ENCODE results near the gene NIPBL. TPM values are rescaled to one million over a fixed set of nuclear protein-coding genes. Genes with fewer than 3 reads are reported as not detected.
A peak's percentile ranks its signal among the peaks of the same experiment; 100 is the strongest.

Gene NIPBL
- total and polyA plus RNA-seq, 2 of the 8 experiments (the other 6 are each of a cell fraction or from before 2014, with no cell fraction given): 21.1 to 53.5 TPM

DNA sequence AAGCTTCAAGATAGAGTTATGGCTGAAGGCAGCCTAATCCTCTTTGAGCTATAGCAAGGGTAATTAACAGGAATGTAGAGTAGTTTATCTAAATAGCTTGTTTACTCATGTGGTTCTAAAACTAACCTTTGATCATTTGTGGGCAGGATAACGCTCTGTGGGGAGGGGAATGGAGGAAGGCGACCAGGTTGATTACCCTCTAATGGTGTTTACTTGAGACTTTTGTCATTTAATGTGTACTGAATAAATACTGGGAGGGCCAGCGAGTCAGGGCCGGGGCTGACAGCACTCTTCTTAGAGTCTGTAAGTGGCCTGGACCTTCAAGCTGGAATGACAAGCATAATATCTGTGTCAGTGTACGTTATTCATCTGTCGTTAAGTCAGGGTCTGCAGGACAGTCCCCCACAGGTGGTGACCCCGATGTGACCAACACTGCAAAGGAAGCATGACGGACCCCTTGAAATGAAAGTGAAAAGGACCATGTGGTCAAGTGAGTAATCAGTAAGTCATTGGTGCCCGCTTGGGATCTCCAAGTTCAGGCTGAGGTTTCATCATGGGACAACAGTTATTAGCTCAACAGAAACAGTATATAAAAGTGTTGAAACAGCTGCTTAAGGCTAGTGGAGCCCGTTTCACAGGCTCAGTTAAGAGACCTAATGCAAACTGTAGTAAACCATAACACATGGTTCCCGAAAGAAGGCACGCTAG is 210.1 kb downstream of the NIPBL start:
- TF ChIP-seq GABPA (IDR thresholded peaks at IDR 0.05; ENCODE audit: borderline replicate concordance, insufficient read depth, low read length) (no peak), POU5F1 (IDR thresholded peaks at IDR 0.05; ENCODE audit: low read depth, low read length) (no peak), NANOG (IDR thresholded peaks at IDR 0.05; ENCODE audit: insufficient read depth, low read depth, low read length, poor library complexity, severe bottlenecking) (peak; percentile 81)
- no peak overlapping the region for H3K4ac ChIP-seq (replicated peaks; ENCODE audit: insufficient read length, low read depth, low read length)
- no peak overlapping the region for H2AFZ ChIP-seq (ENCODE audit: low read length)
- H4K91ac ChIP-seq (replicated peaks; ENCODE audit: insufficient read length, low read length): no peak overlapping the region
- H3K27me3 ChIP-seq (replicated peaks in 1 of 4; ENCODE audit: control insufficient read depth in 3 of 4, extremely low read depth in 1 of 4, insufficient read depth in 3 of 4, low read length in 3 of 4): peaks cover 15 to 28% (median 25%) of the 10 kb centered on the region in 4 experiments; a peak in 6 of 7 replicates
- H3K79me2 ChIP-seq (ENCODE audit: control insufficient read depth in 1 of 2, insufficient read depth in 2 of 2, low read length in 2 of 2): no peaks in the 10 kb centered on the region
- H3K79me1 ChIP-seq (ENCODE audit: low read depth, low read length): no peaks in the 10 kb centered on the region
- no peak overlapping the region for H3K18ac ChIP-seq (ENCODE audit: extremely low read depth, low read length)
- H3K27ac ChIP-seq (ENCODE audit: low read depth, low read length): no peak overlapping the region
- no peak overlapping the region for H3K9ac ChIP-seq (replicated peaks in 1 of 4; ENCODE audit: extremely low read depth in 1 of 4, low read depth in 3 of 4, low read length in 3 of 4)
- no peak overlapping the region for H2BK120ac ChIP-seq (replicated peaks; ENCODE audit: low read depth, low read length)
- H3K14ac ChIP-seq (ENCODE audit: insufficient read length): no peak overlapping the region
- H2BK12ac ChIP-seq (ENCODE audit: low read depth, low read length): no peak overlapping the region
- peaks cover 0 to 10% (median 2%) of the 10 kb centered on the region in 4 experiments; a peak in 4 of 7 replicates for H3K4me1 ChIP-seq (replicated peaks in 1 of 4; ENCODE audit: control insufficient read depth in 3 of 4, insufficient read depth in 4 of 4, low read length in 3 of 4)
- no peak overlapping the region for H2AK5ac ChIP-seq (ENCODE audit: low read depth, low read length)
- WGBS, 2 experiments (ENCODE audit: extremely low coverage in 1 of 2, insufficient coverage in 1 of 2, insufficient read length in 1 of 2, insufficient replicate concordance in 2 of 2, low coverage in 1 of 2, low lambda C conversion rate in 2 of 2, missing lambda C conversion rate in 1 of 2): 69% methylated on average over 12 of the region's 12 CpGs; no CpG with 5 or more reads in 1 of the 2 experiments
- DNase-seq (ENCODE audit: low read depth in 1 of 2, low spot score in 2 of 2) (peak in 1 of 2 experiments; percentile 39), FAIRE-seq (no peak)
- H2BK15ac ChIP-seq (ENCODE audit: low read length): no peak overlapping the region
- no peak overlapping the region for H4K5ac ChIP-seq (ENCODE audit: insufficient read length, low read depth, low read length)
- no peak overlapping the region for H2BK20ac ChIP-seq (ENCODE audit: low read length)
- no peak overlapping the region for H4K8ac ChIP-seq (ENCODE audit: extremely low read depth, insufficient read depth, low read length)
- H3K4me2 ChIP-seq (ENCODE audit: insufficient read depth in 1 of 2, low read depth in 2 of 2, low read length in 2 of 2): no peak overlapping the region
- ChIA-PET CTCF (ENCODE audit: partially characterized antibody) (interaction anchor here (1.1 kb wide), 1 partner anchor 218 kb away, joined by 3 read pairs; no protein-coding TSS in a partner anchor), POLR2A (ENCODE audit: partially characterized antibody) (no interaction called here)
- H3K23ac ChIP-seq (ENCODE audit: insufficient read length): no peak overlapping the region
- no peak overlapping the region for H2BK5ac ChIP-seq (ENCODE audit: low read depth, low read length)
- H3K23me2 ChIP-seq (ENCODE audit: low read depth, low read length): no peaks in the 10 kb centered on the region
- H3K36me3 ChIP-seq (ENCODE audit: control insufficient read depth in 2 of 4, insufficient read depth in 4 of 4, low read length in 3 of 4): no peaks in the 10 kb centered on the region
- no peaks in the 10 kb centered on the region for H3K9me3 ChIP-seq (ENCODE audit: insufficient read depth in 2 of 2, low read depth in 1 of 2, low read length in 1 of 2)
- H3K56ac ChIP-seq (replicated peaks; ENCODE audit: insufficient read length, low read depth, low read length): no peak overlapping the region
- H3K4me3 ChIP-seq (ENCODE audit: extremely low read depth in 1 of 4, insufficient read depth in 2 of 4, low read depth in 3 of 4, low read length in 4 of 4): no peak overlapping the region
- H4K20me1 ChIP-seq (replicated peaks in 1 of 2; ENCODE audit: control insufficient read depth in 1 of 2, insufficient read depth in 2 of 2, low read length in 2 of 2): no peaks in the 10 kb centered on the region

Data from H1 (cell line).